Measurements from ENCODE around the gene KLHL29. TPM values are rescaled to one million over a fixed set of nuclear protein-coding genes. Genes with fewer than 3 reads are reported as not detected.

The KLHL29 gene
- total and polyA plus RNA-seq, 2 of the 13 experiments (the other 11 are each of a cell fraction or from before 2014, with no cell fraction given) = 0.01 TPM; not detected in 1

DNA sequence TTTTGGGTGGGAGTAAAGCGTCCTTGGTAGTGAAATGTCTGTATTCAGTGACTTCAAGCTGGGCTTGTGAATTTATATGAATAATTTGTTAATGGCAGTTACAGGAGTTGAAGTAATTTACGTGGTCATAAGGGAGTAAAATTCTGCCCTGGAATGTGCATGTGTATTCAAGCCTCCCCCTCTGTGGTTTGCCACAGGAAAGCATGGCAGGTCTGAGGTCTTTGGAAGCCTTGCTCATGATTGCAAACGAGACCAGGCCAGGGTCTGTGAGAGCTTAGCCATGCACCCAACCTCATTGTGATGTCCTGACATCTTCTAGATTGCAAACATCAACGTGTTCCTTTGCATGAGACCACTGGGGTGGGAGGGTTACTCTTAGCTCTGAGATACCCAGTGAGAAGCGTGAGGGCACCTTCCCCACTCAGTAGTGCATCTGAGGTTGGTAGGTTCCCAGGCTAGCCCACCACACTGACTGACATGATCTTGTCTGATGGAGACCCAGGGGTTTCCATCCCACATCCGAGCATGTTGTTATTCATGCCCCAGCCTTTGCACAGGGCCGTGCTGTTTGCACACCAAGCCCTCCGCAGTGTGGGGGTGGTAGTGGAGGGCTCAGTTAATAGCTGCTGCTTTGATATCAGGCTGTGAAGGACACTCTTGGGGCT is 216.5 kb downstream of the KLHL29 start:
- H3K27ac ChIP-seq (ENCODE audit: extremely low read length, insufficient read depth, low read length) = no peak overlapping the region

More for the DNA sequence above, 216.5 kb downstream of the KLHL29 start:
- H3K4me2 ChIP-seq (ENCODE audit: low read depth, low read length) = no peak overlapping the region
- H3K79me2 ChIP-seq (ENCODE audit: insufficient read depth, low read length) = no peaks in the 10 kb centered on the region
- ATAC-seq (no peak), DNase-seq (ENCODE audit: low spot score) (no peak), FAIRE-seq (no peak)
- ChIA-PET CTCF (ENCODE audit: low intra/inter-chr PET ratio, low total read pairs) (no interaction called here), POLR2A (no interaction called here)
- no peak overlapping the region for H3K9ac ChIP-seq (ENCODE audit: insufficient read depth, low read depth, low read length)
- H3K27me3 ChIP-seq (ENCODE audit: control insufficient read depth in 1 of 2, insufficient read depth in 2 of 2, low read length in 2 of 2) = peaks cover 5 to 58% of the 10 kb centered on the region in 2 experiments; a peak in 4 of 5 replicates
- H4K20me1 ChIP-seq (ENCODE audit: insufficient read depth, low read length) = no peaks in the 10 kb centered on the region
- intact Hi-C loops (cut with micrococcal nuclease; ENCODE audit: unreplicated experiment) (no loop called here), in situ Hi-C loops (cut with HindIII; ENCODE audit: extremely low pct_ligation_motif_present, low pct_unique_long_range_greater_than_20kb) (no loop called here)
- H3K4me1 ChIP-seq (ENCODE audit: insufficient read depth, low read length) = no peaks in the 10 kb centered on the region
- no peaks in the 10 kb centered on the region for H3K9me3 ChIP-seq (ENCODE audit: low read length)
- H3K36me3 ChIP-seq (replicated peaks in 1 of 2; ENCODE audit: control insufficient read depth in 1 of 2, insufficient read depth in 2 of 2, low read length in 2 of 2) = no peaks in the 10 kb centered on the region
- TF ChIP-seq SRSF9 (IDR thresholded peaks at IDR 0.05; ENCODE audit: borderline replicate concordance, insufficient read depth, low read depth, low read length, poor library complexity, severe bottlenecking) (no peak), EP300 (IDR thresholded peaks at IDR 0.05; ENCODE audit: low read depth in 2 of 2, low read length in 2 of 2) (no peak), EP300 (CRISPR knock-in tag; IDR thresholded peaks at IDR 0.05; ENCODE audit: borderline replicate concordance) (no peak), ZNF577 (CRISPR knock-in tag; IDR thresholded peaks at IDR 0.05; ENCODE audit: borderline replicate concordance, low read depth) (no peak), ZNF180 (CRISPR knock-in tag; IDR thresholded peaks at IDR 0.05; ENCODE audit: borderline replicate concordance, low read depth) (no peak), NR2F6 (IDR thresholded peaks at IDR 0.05) (no peak), NR2F6 (CRISPR knock-in tag; IDR thresholded peaks at IDR 0.05) (no peak), CBX5 (CRISPR knock-in tag; IDR thresholded peaks at IDR 0.05; ENCODE audit: borderline replicate concordance) (no peak), PPARG (CRISPR knock-in tag; conservative IDR thresholded peaks at IDR 0.05) (no peak), MATR3 (CRISPR knock-in tag; IDR thresholded peaks at IDR 0.05) (no peak)
- TF ChIP-seq, protein P1, sequence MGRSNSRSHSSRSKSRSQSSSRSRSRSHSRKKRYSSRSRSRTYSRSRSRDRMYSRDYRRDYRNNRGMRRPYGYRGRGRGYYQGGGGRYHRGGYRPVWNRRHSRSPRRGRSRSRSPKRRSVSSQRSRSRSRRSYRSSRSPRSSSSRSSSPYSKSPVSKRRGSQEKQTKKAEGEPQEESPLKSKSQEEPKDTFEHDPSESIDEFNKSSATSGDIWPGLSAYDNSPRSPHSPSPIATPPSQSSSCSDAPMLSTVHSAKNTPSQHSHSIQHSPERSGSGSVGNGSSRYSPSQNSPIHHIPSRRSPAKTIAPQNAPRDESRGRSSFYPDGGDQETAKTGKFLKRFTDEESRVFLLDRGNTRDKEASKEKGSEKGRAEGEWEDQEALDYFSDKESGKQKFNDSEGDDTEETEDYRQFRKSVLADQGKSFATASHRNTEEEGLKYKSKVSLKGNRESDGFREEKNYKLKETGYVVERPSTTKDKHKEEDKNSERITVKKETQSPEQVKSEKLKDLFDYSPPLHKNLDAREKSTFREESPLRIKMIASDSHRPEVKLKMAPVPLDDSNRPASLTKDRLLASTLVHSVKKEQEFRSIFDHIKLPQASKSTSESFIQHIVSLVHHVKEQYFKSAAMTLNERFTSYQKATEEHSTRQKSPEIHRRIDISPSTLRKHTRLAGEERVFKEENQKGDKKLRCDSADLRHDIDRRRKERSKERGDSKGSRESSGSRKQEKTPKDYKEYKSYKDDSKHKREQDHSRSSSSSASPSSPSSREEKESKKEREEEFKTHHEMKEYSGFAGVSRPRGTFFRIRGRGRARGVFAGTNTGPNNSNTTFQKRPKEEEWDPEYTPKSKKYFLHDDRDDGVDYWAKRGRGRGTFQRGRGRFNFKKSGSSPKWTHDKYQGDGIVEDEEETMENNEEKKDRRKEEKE (IDR thresholded peaks at IDR 0.05) = no peak
- TF ChIP-seq, protein P2, sequence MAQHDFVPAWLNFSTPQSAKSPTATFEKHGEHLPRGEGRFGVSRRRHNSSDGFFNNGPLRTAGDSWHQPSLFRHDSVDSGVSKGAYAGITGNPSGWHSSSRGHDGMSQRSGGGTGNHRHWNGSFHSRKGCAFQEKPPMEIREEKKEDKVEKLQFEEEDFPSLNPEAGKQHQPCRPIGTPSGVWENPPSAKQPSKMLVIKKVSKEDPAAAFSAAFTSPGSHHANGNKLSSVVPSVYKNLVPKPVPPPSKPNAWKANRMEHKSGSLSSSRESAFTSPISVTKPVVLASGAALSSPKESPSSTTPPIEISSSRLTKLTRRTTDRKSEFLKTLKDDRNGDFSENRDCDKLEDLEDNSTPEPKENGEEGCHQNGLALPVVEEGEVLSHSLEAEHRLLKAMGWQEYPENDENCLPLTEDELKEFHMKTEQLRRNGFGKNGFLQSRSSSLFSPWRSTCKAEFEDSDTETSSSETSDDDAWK (CRISPR knock-in tag; IDR thresholded peaks at IDR 0.05) = no peak
- TF ChIP-seq, protein P3, sequence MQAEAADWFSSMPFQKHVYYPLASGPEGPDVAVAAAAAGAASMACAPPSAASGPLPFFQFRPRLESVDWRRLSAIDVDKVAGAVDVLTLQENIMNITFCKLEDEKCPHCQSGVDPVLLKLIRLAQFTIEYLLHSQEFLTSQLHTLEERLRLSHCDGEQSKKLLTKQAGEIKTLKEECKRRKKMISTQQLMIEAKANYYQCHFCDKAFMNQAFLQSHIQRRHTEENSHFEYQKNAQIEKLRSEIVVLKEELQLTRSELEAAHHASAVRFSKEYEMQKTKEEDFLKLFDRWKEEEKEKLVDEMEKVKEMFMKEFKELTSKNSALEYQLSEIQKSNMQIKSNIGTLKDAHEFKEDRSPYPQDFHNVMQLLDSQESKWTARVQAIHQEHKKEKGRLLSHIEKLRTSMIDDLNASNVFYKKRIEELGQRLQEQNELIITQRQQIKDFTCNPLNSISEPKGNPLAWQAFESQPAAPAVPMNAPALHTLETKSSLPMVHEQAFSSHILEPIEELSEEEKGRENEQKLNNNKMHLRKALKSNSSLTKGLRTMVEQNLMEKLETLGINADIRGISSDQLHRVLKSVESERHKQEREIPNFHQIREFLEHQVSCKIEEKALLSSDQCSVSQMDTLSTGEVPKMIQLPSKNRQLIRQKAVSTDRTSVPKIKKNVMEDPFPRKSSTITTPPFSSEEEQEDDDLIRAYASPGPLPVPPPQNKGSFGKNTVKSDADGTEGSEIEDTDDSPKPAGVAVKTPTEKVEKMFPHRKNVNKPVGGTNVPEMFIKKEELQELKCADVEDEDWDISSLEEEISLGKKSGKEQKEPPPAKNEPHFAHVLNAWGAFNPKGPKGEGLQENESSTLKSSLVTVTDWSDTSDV (CRISPR knock-in tag; IDR thresholded peaks at IDR 0.05) = no peak
- H2AFZ ChIP-seq (ENCODE audit: low read length) = no peak overlapping the region
- BruUV-seq (replicated peaks) = no TSS peak
- WGBS (ENCODE audit: low lambda C conversion rate) = 16% methylated on average over 6 of the region's 8 CpGs
- H3K4me3 ChIP-seq (replicated peaks in 1 of 3; ENCODE audit: insufficient read depth in 1 of 3, low read depth in 2 of 3, low read length in 3 of 3) = no peak overlapping the region

Data from HepG2 (cell line).